Muscle layer of colon (tissue), 2 donors: ENCODE measurements around the gene ZNF213.
A peak's percentile ranks its signal among the peaks of the same experiment; 100 is the strongest.

Experiments used
- H3K27ac ChIP-seq: one replicate; pipeline ENCODE4 v1.7.0; 2013; ENCODE audit warnings: low read depth, mild to moderate bottlenecking, low read length, moderate library complexity
- H3K27me3 ChIP-seq, 2 donors: one replicate each; pipeline ENCODE4 v1.7.0; 2013; ENCODE audit warnings: low read length in 2 of 2, mild to moderate bottlenecking in 2 of 2; ENCODE audit not compliant: insufficient read depth in 2 of 2, control insufficient read depth in 1 of 2
- H3K36me3 ChIP-seq: one replicate; pipeline ENCODE4 v1.7.0; 2013; ENCODE audit warnings: mild to moderate bottlenecking, low read length; ENCODE audit not compliant: insufficient read depth
- H3K4me1 ChIP-seq: one replicate; pipeline ENCODE4 v1.7.0; 2013; ENCODE audit warnings: mild to moderate bottlenecking, low read length; ENCODE audit not compliant: insufficient read depth
- H3K4me3 ChIP-seq, 2 donors: one replicate each; pipeline ENCODE4 v1.7.0; 2013; ENCODE audit warnings: low read length in 2 of 2, low read depth in 1 of 2, mild to moderate bottlenecking in 1 of 2, moderate library complexity in 1 of 2
- H3K9ac ChIP-seq: one replicate; pipeline ENCODE4 v1.7.0; 2013; ENCODE audit warnings: low read length
- H3K9me3 ChIP-seq: one replicate; pipeline ENCODE4 v1.7.0; 2013; ENCODE audit warnings: mild to moderate bottlenecking, low read length
- donor health status: abdominal sarcoma.
- donor health status: Adenocarcinoma of cecum.

ZNF213 gene

DNA sequence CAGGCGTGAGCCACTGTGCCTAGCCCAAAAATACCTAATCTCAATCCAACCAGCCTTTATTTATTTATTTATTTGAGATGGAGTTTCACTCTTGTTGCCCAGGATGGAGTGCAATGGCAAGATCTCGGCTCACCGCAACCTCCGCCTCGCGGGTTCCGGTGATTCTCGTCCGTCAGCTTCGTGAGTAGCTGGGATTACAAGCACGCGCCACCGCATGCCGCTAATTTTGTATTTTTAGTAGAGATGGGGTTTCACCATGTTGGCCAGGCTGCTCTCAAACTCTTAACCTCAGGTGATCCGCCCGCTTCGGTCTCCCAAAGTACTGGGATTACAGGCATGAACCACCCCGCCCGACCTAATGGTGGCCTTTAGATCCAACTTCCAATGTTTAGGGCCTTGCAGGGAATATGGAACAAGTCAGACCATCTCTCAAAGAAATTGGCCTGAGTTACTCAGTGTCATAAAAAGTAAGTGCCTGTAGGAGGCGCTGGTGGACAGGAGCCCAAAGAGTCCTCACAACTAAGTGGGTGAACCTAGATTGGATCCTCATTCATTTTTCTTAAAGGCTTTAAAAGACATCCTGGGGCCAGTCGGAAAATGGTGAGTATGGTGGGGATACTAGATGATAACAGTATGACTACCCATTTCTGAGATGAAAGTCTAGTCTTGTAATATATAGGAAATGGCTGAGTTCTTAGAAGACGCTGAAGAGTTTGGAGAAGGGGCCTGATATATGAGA lies 40.4 kb upstream of the ZNF213 start:
- H3K9ac ChIP-seq, result no peak overlapping the region
- H3K9me3 ChIP-seq, result no peaks in the 10 kb centered on the region
- no peak overlapping the region for H3K4me3 ChIP-seq
- H3K4me1 ChIP-seq, result no peaks in the 10 kb centered on the region
- H3K27me3 ChIP-seq, result peaks cover under 1 to 21% of the 10 kb centered on the region in 2 donors
- no peak overlapping the region for H3K27ac ChIP-seq
- no peaks in the 10 kb centered on the region for H3K36me3 ChIP-seq

DNA sequence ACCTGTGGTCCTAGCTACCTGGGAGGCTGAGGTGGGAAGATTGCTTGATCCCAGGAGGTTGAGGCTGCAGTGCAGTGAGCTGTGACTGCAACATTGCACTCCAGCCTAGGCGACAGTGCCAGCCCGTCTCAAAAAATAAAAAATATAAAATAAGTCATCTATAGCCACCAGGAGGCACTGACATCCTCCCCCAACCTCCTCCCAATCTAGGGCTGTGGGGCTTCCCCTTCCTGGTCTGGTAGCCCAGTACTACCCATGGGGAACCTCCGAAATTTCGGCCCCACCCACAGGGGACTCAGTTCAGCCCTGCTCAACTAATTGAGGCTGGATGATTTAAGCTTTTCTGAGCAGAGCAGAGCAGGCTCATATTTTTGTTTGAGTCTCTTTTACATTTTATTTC lies 39.0 kb upstream of the ZNF213 start:
- H3K9me3 ChIP-seq, result no peaks in the 10 kb centered on the region
- no peak overlapping the region for H3K27ac ChIP-seq
- no peak overlapping the region for H3K4me3 ChIP-seq
- no peaks in the 10 kb centered on the region for H3K4me1 ChIP-seq
- no peak overlapping the region for H3K9ac ChIP-seq
- peaks cover 3 to 33% of the 10 kb centered on the region in 2 donors for H3K27me3 ChIP-seq
- no peaks in the 10 kb centered on the region for H3K36me3 ChIP-seq

DNA sequence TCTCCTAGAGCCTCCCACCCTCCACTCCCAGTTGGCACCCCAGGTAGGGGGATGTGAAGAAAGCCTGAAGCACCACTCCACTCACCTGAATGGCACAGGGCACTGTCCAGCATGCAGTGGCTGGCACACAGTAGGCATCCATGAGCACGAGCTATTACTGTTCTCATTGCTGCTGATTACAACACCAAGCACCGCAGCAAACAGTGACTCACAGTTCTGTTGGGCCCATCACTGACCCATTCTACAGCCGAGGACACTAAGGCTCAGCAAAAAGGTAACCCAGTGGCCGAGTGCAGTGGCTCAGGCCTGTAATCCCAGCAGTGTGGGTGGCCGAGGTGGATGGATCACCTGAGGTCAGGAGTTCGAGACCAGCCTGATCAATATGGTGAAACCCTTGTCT lies 38.5 kb upstream of the ZNF213 start:
- Histone ChIP-seq H3K27me3 (peaks cover 3 to 37% of the 10 kb centered on the region in 2 donors), H3K4me1 (no peaks in the 10 kb centered on the region), H3K4me3 (no peak overlapping the region), H3K9ac (no peak overlapping the region), H3K36me3 (no peaks in the 10 kb centered on the region), H3K27ac (no peak overlapping the region), H3K9me3 (no peaks in the 10 kb centered on the region)

- Histone ChIP-seq H3K27ac (no peak overlapping the region), H3K4me1 (no peaks in the 10 kb centered on the region), H3K27me3 (peaks cover 3 to 34% of the 10 kb centered on the region in 2 donors)
These were observed 37.6 kb upstream of the ZNF213 start for GRCh38 chr16:3097266-3097665.

DNA sequence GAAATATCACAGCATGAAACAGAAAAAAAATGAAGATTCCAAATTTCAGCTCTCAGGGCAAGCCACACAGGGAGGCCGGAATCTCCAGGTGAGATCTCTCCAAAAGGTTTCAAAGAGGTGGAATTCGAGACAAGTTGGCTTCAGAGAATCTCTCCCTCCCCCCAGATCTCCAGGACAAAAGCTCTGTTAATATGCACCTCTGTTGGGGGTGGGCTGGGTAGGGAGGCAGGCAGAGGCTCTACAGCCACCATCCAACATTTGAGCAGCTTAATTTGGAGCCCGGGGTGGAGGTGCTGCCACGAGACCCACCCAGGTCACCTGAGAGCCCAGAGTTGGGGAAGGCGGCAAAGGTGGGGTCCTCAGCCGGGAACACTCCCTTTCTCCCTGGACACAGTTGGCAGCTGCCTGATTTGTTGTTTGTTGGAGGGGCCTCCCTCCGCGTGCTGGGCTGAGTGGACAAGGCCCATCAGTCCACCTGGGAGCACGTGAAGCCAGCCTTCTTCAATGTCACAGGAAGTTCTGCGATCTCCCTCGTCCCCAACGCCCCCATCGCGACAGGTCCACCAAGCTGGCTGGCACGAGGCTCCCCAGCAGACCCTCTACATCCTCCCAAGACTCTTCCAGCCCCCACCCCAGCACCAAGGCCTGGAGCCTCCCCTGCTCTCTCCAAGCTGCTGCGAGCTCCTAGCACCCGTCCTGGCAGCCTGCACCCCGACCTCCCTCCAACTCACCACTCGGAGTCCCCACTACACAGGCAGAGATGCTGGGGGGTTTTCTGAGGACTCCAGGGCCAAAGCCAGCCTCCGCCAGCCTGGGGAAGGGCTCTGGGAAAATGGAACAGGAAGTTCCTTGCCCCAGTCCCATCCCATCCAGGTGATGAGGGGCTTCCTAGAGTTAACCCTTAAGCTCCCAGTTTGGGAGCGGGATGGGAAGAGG lies 36.1 kb upstream of the ZNF213 start, which contains the start of gene ZSCAN10:
TSS of gene ZSCAN10 (minus strand) at position 836 of the 936 bp plus-strand sequence. CDS start 6,357 bp downstream, outside the sequence.
- Histone ChIP-seq H3K27ac (no peak within 1 kb of the TSS), H3K4me3 (no peak within 1 kb of the TSS), H3K27me3 (peaks cover 3 to 30% of the 10 kb centered on the region in 2 donors), H3K9ac (no peak within 1 kb of the TSS), H3K36me3 (no peaks in the 10 kb centered on the region), H3K4me1 (no peaks in the 10 kb centered on the region), H3K9me3 (no peaks in the 10 kb centered on the region)

More at GRCh38 chr16:3097266-3097665, 37.6 kb upstream of the ZNF213 start:
- Histone ChIP-seq H3K9me3 (no peaks in the 10 kb centered on the region), H3K4me3 (no peak overlapping the region), H3K36me3 (no peaks in the 10 kb centered on the region), H3K9ac (no peak overlapping the region)

DNA sequence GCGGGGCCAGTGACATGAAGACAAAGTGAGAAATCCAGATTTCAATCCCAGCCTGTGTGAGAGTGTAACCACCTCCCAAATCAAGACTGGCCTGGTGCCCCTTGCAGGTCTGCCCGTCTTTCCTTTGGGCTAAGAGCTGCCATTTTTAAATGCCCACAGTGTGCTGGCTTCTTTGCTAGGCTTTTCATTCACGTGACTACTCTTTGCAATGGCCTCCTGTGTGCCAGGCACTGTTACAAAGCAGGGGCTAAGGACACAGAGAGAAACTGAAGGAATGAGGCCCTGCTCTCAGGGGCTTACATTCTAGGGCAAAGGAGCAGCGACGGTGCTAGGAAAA lies 35.5 kb upstream of the ZNF213 start:
- Histone ChIP-seq H3K27me3 (peaks cover 3 to 30% of the 10 kb centered on the region in 2 donors), H3K9ac (no peak overlapping the region), H3K36me3 (no peaks in the 10 kb centered on the region), H3K4me1 (no peaks in the 10 kb centered on the region), H3K27ac (no peak overlapping the region), H3K4me3 (no peak overlapping the region), H3K9me3 (no peaks in the 10 kb centered on the region)

DNA sequence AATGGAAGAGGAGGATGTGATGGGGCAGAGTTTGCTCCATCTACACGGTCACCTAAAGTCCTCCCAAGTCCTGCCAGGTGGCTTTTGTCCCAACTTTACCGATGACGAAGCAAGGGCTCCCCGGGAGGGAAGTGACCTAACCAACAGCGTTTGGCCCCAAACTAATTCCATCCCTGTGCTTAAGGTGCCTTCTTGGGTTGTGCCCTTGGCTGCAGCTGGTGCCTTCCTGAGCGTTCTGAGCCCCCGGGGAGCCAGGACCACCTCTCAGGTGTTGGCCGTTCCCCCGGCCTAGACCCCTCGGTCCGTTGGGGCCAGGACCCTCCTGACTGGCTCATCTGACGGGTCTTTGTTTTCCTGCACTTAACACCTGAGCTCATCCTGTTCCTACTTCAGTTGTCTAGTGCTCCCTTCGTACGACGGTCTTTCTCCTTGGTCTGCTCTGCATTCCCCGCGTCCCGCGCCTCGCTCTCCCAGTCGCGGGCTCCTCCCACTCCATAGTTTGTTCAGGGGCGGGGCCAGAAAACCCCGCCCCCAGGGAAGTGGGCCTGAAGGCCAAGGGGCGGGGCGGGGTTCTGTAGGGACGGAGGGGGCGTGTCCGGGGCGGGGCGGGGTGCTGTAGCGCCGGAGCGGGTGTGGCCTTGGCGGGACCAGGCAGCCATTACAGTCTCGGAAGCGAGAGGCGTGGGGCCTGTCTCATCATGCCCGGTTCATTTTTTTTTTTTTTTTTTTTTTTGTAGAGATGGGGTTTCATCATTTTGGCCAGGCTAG lies 34.9 kb upstream of the ZNF213 start:
- Histone ChIP-seq H3K4me3 (no peak overlapping the region), H3K4me1 (no peaks in the 10 kb centered on the region), H3K27ac (no peak overlapping the region)

DNA sequence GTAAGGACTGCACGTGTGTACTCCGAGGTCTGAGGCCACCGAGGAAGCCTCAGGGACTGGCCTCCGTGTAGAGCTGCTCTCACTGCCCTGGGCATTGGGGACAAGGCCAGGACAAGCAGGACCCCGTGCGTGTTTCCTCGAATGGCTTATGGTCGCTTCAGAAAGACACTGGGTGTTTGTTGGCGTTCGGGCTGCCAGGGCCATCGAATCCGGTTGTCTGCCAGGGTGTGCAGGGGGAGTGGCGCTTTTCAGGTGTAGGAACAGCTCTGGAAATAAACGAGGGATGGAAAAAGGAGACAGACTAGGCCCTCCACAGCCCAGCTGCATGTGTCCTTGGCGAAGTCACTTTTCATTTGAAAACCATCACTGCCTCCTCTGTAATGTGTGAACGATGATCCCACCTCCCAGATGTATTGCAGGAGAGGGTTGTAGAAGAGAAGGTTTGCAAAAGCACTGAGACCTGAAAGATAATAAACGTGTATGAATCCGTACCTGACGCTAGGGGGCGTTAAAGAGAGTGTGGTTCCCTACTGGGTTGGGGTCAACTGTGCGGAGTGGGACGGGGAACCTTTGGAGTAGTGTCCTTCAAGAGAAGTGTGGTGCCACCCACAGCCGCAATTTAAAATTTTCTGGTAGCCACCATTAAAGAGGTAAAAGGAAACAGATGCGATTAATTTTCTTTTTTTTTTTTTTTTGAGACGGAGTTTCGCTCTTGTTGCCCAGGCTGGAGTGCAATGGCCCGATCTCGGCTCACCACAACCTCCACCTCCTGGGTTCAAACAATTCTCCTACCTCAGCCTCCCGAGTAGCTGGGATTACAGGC lies 33.6 kb upstream of the ZNF213 start:
- Histone ChIP-seq H3K4me3 (no peak overlapping the region), H3K9me3 (no peaks in the 10 kb centered on the region), H3K9ac (no peak overlapping the region), H3K4me1 (no peaks in the 10 kb centered on the region), H3K27me3 (peaks cover 3 to 30% of the 10 kb centered on the region in 2 donors), H3K36me3 (no peaks in the 10 kb centered on the region), H3K27ac (no peak overlapping the region)

More for the DNA sequence above, 34.9 kb upstream of the ZNF213 start:
- no peaks in the 10 kb centered on the region for H3K9me3 ChIP-seq
- no peak overlapping the region for H3K9ac ChIP-seq
- H3K36me3 ChIP-seq, result no peaks in the 10 kb centered on the region
- peaks cover 3 to 30% of the 10 kb centered on the region in 2 donors for H3K27me3 ChIP-seq

DNA sequence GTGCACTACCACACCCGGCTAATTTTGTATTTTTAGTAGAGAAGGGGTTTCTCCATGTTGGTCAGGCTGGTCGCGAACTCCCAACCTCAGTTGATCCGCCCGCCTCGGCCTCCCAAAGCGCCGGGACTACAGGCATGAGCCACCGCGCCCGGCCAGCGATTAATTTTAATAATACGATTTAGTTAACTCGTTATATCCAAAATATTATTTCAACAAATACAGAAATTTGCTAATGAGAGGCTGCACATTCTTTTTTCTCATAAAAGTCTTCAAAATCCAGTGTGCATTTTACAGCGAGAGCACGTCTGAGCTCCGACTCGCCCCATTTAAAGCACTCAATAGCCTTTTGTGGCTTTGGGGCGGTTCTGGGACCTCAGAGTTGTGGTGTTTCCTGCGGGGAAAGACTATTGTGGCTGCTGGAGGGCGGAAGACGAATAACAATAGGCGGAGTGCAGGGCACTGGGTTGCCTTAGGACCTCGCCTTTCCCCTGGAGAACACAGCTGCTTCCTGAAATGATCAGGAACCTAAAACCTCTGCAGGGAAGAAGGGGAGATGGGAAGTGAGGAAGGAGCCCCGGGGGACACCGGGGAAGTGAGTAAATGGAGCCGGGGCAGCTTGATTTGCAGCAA lies 32.9 kb upstream of the ZNF213 start:
- Histone ChIP-seq H3K4me3 (no peak overlapping the region), H3K27me3 (peaks cover 3 to 30% of the 10 kb centered on the region in 2 donors), H3K4me1 (peaks cover 2% of the 10 kb centered on the region), H3K36me3 (no peaks in the 10 kb centered on the region), H3K9ac (no peak overlapping the region), H3K27ac (no peak overlapping the region), H3K9me3 (no peaks in the 10 kb centered on the region)

DNA sequence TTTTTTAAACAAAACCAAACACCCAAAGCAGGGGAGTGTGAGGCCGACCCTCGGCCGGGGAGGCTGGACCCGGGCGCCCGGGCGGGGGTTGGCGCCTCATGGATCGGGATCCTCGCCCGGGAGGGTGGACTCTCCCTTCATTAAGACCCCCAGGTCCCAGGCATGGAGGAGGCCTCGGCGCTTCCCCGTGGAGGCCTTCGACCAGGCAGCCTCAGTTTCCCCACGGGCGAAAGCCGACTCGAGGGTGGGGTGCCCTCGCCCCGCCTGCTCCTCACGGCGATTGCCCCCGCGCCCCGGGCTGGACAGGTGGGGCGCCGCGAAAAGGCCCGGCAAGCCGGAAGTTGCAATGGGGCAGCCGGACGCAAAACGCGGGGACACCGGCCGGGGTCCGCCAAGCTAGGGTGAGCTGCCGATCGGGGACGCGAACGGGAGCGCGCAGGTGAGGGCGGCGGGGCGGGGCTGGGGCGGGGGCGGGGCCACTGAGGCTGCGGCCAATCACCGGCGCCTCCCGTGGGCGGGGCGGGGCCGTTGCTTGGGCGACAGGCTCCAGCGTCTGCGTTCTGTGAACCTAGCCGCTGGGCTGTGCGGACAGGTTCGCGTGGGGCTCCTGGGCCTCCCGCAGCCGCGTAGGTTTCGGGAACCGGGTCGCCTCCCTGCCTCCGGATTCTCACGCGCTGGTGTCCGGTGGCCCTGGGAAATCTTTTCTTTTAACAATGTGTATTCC lies 28.5 kb upstream of the ZNF213 start:
- peak overlapping the region; percentile 52 for H3K27ac ChIP-seq
- H3K4me1 ChIP-seq, result peaks cover 8% of the 10 kb centered on the region
- H3K9ac ChIP-seq, result no peak overlapping the region

More for the DNA sequence above, 28.5 kb upstream of the ZNF213 start:
- no peaks in the 10 kb centered on the region for H3K36me3 ChIP-seq
- H3K9me3 ChIP-seq, result no peaks in the 10 kb centered on the region
- H3K27me3 ChIP-seq, result peaks cover 0 to 6% of the 10 kb centered on the region in 2 donors
- H3K4me3 ChIP-seq, result peak overlapping the region; percentile 50 to 59
